ENCODE results near the gene UGT1A8.

GRCh38 chr2:233807215-233807865 lies 189.9 kb downstream of the UGT1A8 start:
- TF ChIP-seq, protein P1, sequence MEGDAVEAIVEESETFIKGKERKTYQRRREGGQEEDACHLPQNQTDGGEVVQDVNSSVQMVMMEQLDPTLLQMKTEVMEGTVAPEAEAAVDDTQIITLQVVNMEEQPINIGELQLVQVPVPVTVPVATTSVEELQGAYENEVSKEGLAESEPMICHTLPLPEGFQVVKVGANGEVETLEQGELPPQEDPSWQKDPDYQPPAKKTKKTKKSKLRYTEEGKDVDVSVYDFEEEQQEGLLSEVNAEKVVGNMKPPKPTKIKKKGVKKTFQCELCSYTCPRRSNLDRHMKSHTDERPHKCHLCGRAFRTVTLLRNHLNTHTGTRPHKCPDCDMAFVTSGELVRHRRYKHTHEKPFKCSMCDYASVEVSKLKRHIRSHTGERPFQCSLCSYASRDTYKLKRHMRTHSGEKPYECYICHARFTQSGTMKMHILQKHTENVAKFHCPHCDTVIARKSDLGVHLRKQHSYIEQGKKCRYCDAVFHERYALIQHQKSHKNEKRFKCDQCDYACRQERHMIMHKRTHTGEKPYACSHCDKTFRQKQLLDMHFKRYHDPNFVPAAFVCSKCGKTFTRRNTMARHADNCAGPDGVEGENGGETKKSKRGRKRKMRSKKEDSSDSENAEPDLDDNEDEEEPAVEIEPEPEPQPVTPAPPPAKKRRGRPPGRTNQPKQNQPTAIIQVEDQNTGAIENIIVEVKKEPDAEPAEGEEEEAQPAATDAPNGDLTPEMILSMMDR (conservative IDR thresholded peaks at IDR 0.05; ENCODE audit: low read length): no peak
- TF ChIP-seq EZH2phosphoT487 (IDR thresholded peaks at IDR 0.05; ENCODE audit: borderline replicate concordance): no peak
